Esophagus muscularis mucosa (tissue), 4 donors: ENCODE data around the gene SIRPG. TPM values are rescaled to one million over a fixed set of nuclear protein-coding genes. Genes with fewer than 3 reads are reported as not detected.

ENCODE experiments used
- DNase-seq: peaks from one replicate; pipeline ENCODE4 v3.0.0-alpha.2; 2017; ENCODE audit errors: extremely low spot score
- H3K27ac ChIP-seq, 4 donors: fragments of 200-600 bp; sonication (generic); replicated peaks in 1 of 4; 1 replicate in 3 of 4; 2 replicates in 1 of 4; pipeline ENCODE4 v1.5.1; 2016 to 2019; ENCODE audit warnings: mild to moderate bottlenecking in 1 of 4
- H3K27me3 ChIP-seq, 4 donors: fragments of 200-600 bp; sonication (generic); one replicate each; pipeline versions ENCODE4 v1.5.1 to v1.6.0; 2016 to 2019
- H3K36me3 ChIP-seq, 4 donors: fragments of 200-600 bp; sonication (generic); one replicate each; pipeline ENCODE4 v1.5.1; 2016 to 2019
- H3K4me1 ChIP-seq, 4 donors: fragments of 200-600 bp; sonication (generic); one replicate each; pipeline ENCODE4 v1.5.1; 2016 to 2019
- H3K4me3 ChIP-seq, 4 donors: fragments of 200-600 bp; sonication (generic); 1 replicate in 2 of 4; 2 replicates in 2 of 4; pipeline ENCODE4 v1.5.1; 2016 to 2019; ENCODE audit warnings: mild to moderate bottlenecking in 4 of 4, moderate library complexity in 1 of 4
- H3K9me3 ChIP-seq, 4 donors: fragments of 200-600 bp; sonication (generic); 1 replicate in 3 of 4; 2 replicates in 1 of 4; pipeline ENCODE4 v1.5.1; 2016 to 2019
- CTCF ChIP-seq, 3 experiments: fragments of 200-600 bp in 2 of 3; fragments of 450-650 bp in 1 of 3; sonication (generic) in 2 of 3; IDR thresholded peaks; one replicate each; pipeline ENCODE4 v1.5.1; 2017 to 2019; ENCODE audit warnings: antibody characterized with exemption in 3 of 3, mild to moderate bottlenecking in 2 of 3, moderate library complexity in 1 of 3
- EP300 ChIP-seq: sonication (generic); formaldehyde crosslinking; IDR thresholded peaks from one replicate; pipeline ENCODE4 v1.6.1; 2017; ENCODE audit warnings: antibody characterized with exemption
- POLR2A ChIP-seq: fragments of 450-650 bp; IDR thresholded peaks from one replicate; pipeline ENCODE4 v1.6.1; 2017; ENCODE audit warnings: antibody characterized with exemption, moderate library complexity, mild to moderate bottlenecking, low read depth
- POLR2AphosphoS5 ChIP-seq, 2 donors: sonication (generic); formaldehyde crosslinking; IDR thresholded peaks; one replicate each; pipeline ENCODE4 v1.6.1; 2017; ENCODE audit warnings: antibody characterized with exemption in 2 of 2
- WGBS: methylation state at CpG from one replicate; pipeline ENCODE4 v1.1.5; 2018; 5-methylcytosine and 5-hydroxymethylcytosine counted together
- intact Hi-C: fragments of 100-400 bp; cut with DNase I; formaldehyde crosslinking; loops from one replicate; pipeline ENCODE4 v1.15.1; 2023
- total RNA-seq, 4 donors: library from RNA; depleted of rRNA; stranded (reverse); fragments of >200 nt; gene quantifications; one replicate each; pipeline versions ENCODE4 v1.1.0 to v1.2.1, GENCODE V29; 2016

Gene SIRPG
- total RNA-seq, 4 donors from 2014 or later = not detected

- no peak overlapping the region for H3K4me3 ChIP-seq
- intact Hi-C loops = no loop called here
Observed at GRCh38 chr20:1656844-1657243, 735 bp downstream of the SIRPG start.

GRCh38 chr20:1654996-1655395 is 2.6 kb downstream of the SIRPG start:
- TF ChIP-seq POLR2AphosphoS5 (IDR thresholded peaks at IDR 0.05) (no peak), CTCF (IDR thresholded peaks at IDR 0.05) (no peak), EP300 (no peak), POLR2A (no peak)
- no peaks in the 10 kb centered on the region for H3K4me1 ChIP-seq
- intact Hi-C loops = no loop called here
- DNase-seq = no peak
- H3K27ac ChIP-seq = no peak overlapping the region
- H3K4me3 ChIP-seq = no peak overlapping the region
- no peaks in the 10 kb centered on the region for H3K27me3 ChIP-seq
- H3K9me3 ChIP-seq = no peaks in the 10 kb centered on the region
- no peaks in the 10 kb centered on the region for H3K36me3 ChIP-seq

More at GRCh38 chr20:1656844-1657243, 735 bp downstream of the SIRPG start:
- Histone ChIP-seq H3K9me3 (no peaks in the 10 kb centered on the region), H3K27ac (no peak overlapping the region), H3K36me3 (no peaks in the 10 kb centered on the region), H3K27me3 (no peaks in the 10 kb centered on the region), H3K4me1 (no peaks in the 10 kb centered on the region)
- no peak for DNase-seq
- TF ChIP-seq POLR2AphosphoS5 (IDR thresholded peaks at IDR 0.05) (no peak), POLR2A (no peak), CTCF (IDR thresholded peaks at IDR 0.05) (no peak), EP300 (no peak)
- WGBS = 80% methylated on average over 5 of the region's 5 CpGs

GRCh38 chr20:1652960-1653359 is 4.6 kb downstream of the SIRPG start:
- Histone ChIP-seq H3K4me1 (no peaks in the 10 kb centered on the region), H3K27me3 (no peaks in the 10 kb centered on the region), H3K4me3 (no peak overlapping the region), H3K27ac (no peak overlapping the region), H3K36me3 (no peaks in the 10 kb centered on the region), H3K9me3 (no peaks in the 10 kb centered on the region)
- intact Hi-C loops = no loop called here
- TF ChIP-seq EP300 (no peak), CTCF (IDR thresholded peaks at IDR 0.05) (no peak), POLR2AphosphoS5 (IDR thresholded peaks at IDR 0.05) (no peak), POLR2A (no peak)
- WGBS = 57% methylated on average over 3 of the region's 3 CpGs
- no peak for DNase-seq

- TF ChIP-seq POLR2AphosphoS5 (IDR thresholded peaks at IDR 0.05) = no peak
- TF ChIP-seq POLR2A = no peak
- TF ChIP-seq CTCF (IDR thresholded peaks at IDR 0.05) = no peak
- no peak for TF ChIP-seq EP300
- 54% methylated on average over 1 of the region's 1 CpG for WGBS
- intact Hi-C loops = no loop called here
- H3K27me3 ChIP-seq = no peaks in the 10 kb centered on the region
- no peaks in the 10 kb centered on the region for H3K36me3 ChIP-seq
- H3K27ac ChIP-seq = no peak overlapping the region
- H3K4me3 ChIP-seq = no peak overlapping the region
- no peaks in the 10 kb centered on the region for H3K4me1 ChIP-seq
- no peak for DNase-seq
- no peaks in the 10 kb centered on the region for H3K9me3 ChIP-seq
Observed at GRCh38 chr20:1652104-1652503, 5.5 kb downstream of the SIRPG start.

- no peaks in the 10 kb centered on the region for H3K27me3 ChIP-seq
- TF ChIP-seq POLR2A (no peak), EP300 (no peak), POLR2AphosphoS5 (IDR thresholded peaks at IDR 0.05) (no peak), CTCF (IDR thresholded peaks at IDR 0.05) (no peak)
- no peak overlapping the region for H3K27ac ChIP-seq
- intact Hi-C loops = no loop called here
- H3K36me3 ChIP-seq = no peaks in the 10 kb centered on the region
- H3K4me1 ChIP-seq = no peaks in the 10 kb centered on the region
- DNase-seq = no peak
- WGBS = 53% methylated on average over 3 of the region's 3 CpGs
- H3K9me3 ChIP-seq = no peaks in the 10 kb centered on the region
- no peak overlapping the region for H3K4me3 ChIP-seq
Observed at GRCh38 chr20:1651268-1652058, 6.1 kb downstream of the SIRPG start.
